Activated T-helper 9 cell treated with anti-CD3 and anti-CD28 coated beads, Interleukin-2, amount 50 U/mL, for 16 hours (primary cell): ENCODE results near the gene C14orf39.
"Not testable (repeated sequence)": the region's sequence is repeated elsewhere in the genome, so short reads cannot be mapped to it uniquely, and the experiment has no call there.

ENCODE experiments used
- DNase-seq: peaks from one replicate; pipeline ENCODE4 v3.0.0-alpha.2; 2020; ENCODE audit warnings: low read depth

Gene C14orf39

GRCh38 chr14:60488175-60488574, 2.3 kb upstream of the C14orf39 start:
- DNase-seq = no peak

- no peak for DNase-seq
Measured at GRCh38 chr14:60487211-60487610, 1.3 kb upstream of the C14orf39 start.

GRCh38 chr14:60485057-60485597, 736 bp downstream of the C14orf39 start:
- no peak for DNase-seq

- no peak for DNase-seq
Measured at GRCh38 chr14:60482743-60483142, 3.1 kb downstream of the C14orf39 start.

GRCh38 chr14:60480248-60480647, 5.6 kb downstream of the C14orf39 start:
- DNase-seq = not testable (repeated sequence)

- DNase-seq = no peak
Measured at GRCh38 chr14:60455875-60456274, 30.0 kb downstream of the C14orf39 start.

GRCh38 chr14:60430276-60430675, 55.6 kb downstream of the C14orf39 start:
- DNase-seq = no peak

GRCh38 chr14:60420050-60420449, 65.8 kb downstream of the C14orf39 start:
- DNase-seq = no peak

GRCh38 chr14:60397550-60397949, 88.3 kb downstream of the C14orf39 start:
- not testable (repeated sequence) for DNase-seq

GRCh38 chr14:60396718-60397343, 89.0 kb downstream of the C14orf39 start:
- DNase-seq = no peak
